GM18858 (cell line): ENCODE results near the gene RNF103.
"Not testable (repeated sequence)": the region's sequence is repeated elsewhere in the genome, so short reads cannot be mapped to it uniquely, and the experiment has no call there.

ENCODE experiments used
- ATAC-seq: cut with Tn5 transposase; IDR thresholded peaks from one replicate; pipeline ENCODE4 v1.9.1; 2021; ENCODE audit not compliant: unreplicated experiment

The RNF103 gene

DNA sequence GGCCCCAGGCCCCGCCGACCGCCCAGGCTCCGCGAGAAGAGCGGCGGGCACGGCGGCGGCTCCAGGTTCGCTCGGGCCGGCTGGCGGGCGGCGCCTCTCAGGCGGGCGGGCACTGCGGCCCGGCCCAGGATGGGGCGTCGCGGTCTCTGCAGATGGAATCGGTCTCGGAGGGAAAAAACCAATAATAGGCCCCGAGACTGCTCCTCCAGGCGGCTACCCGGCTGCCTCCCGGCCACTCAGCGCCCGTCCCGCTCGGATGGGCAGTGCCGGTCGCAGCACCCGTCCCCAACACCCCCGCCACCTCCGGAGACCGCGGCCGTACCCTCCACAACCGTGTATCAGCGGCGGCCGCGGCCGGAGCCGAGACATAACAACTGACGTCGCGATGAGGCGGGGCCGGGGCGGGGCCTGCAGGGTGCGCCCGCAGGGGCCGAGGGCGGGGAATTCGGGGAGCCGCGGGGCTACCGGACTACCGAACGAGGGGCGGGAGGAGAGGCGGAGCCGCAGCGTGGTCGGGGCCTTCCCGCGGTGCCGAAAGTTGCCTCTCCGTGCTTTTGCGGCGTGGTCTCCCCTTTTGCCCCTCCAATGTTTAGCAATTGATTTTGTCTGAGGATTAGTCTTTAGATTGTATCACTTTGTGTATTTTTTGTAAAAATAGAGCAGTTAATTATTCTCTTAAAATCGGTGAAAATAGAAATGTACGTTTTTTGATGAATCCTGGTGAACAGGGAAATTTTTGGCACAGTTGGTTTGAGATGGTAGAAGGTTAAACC lies at the start of gene RNF103:
TSS of gene RNF103 (minus strand) at position 372 of the 773 bp plus-strand sequence. CDS start 979 bp downstream, outside the sequence.
- ATAC-seq, result peak; percentile 54

- ATAC-seq, result no peak
Measured at GRCh38 chr2:86673011-86673410, 49.3 kb upstream of the RNF103 start.

DNA sequence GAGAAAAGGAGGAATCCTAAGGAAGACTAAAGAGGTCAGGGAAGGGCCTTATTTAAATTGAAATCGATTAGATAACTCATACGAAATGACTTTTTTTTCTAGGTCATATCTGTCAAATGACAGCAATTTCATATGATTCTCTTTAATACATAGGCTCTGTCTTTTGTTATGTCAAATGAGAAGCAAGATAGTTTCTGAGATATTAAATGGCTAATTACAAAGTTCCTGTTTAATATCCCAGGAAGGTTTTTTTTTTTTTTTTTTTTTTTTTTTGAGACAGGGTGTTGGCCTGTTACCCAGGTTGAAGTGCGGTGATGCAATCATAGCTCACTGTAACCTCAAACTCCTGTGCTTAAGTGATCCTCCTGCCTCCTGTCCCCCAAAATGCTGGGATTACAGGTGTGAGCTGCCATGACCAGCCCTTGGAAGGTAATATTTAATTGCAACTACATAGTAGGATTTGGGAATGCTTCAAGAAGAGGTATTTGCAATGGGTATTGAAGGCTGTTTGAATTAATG lies 48.4 kb upstream of the RNF103 start:
- no peak for ATAC-seq

DNA sequence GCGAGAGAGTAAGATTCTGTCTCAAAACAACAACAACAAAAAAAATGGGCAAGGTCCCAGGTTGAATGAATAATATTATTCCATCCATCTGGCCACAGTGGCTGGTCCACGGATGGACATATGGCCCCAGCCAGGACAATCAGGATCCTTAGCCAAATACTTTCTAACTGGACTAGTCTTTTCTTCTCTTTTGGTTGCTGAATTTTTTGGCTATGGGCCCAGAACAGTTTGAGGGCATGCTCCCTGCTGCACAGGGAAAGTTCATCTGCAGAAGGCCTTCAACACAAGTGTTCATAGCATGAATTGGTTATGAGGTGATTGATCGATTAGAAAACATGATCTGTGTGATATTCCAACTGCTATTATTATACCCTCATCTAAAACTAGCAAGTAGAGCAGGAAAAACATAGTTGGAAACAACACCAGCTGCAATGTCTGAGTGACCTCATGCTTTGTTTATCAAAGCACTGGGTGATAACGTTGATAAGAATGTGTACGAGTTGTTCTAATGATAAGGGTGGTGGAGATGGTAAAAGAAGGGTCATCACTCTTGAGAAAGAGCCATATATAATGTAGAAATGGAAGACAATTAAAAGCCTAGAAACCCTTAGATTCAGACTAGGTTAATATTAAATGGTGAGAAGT lies 47.8 kb upstream of the RNF103 start:
- no peak for ATAC-seq

GRCh38 chr2:86669323-86669722 lies 45.7 kb upstream of the RNF103 start:
- ATAC-seq, result not testable (repeated sequence)

DNA sequence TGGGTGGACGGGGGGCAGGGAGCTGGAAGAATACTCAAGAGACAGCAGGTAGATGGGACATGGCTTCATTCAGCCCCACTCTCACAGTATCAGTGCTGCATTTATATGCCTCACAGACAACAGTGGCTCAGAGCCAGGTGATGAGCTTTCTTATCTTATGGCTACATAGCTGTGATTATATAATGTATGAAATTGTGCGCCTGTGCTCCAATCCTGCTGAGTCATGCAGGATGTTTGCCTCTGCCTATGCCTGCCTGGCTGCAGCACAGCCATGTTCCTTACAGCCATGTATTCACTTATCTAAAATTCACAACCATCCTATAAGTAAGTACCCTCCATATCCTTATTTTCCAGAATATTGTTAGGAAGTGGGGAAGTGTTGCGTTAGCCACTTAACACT lies 37.7 kb upstream of the RNF103 start:
- ATAC-seq, result no peak

GRCh38 chr2:86650188-86650587 lies 26.5 kb upstream of the RNF103 start:
- no peak for ATAC-seq

- no peak for ATAC-seq
Measured at GRCh38 chr2:86649119-86649947, 25.7 kb upstream of the RNF103 start.

DNA sequence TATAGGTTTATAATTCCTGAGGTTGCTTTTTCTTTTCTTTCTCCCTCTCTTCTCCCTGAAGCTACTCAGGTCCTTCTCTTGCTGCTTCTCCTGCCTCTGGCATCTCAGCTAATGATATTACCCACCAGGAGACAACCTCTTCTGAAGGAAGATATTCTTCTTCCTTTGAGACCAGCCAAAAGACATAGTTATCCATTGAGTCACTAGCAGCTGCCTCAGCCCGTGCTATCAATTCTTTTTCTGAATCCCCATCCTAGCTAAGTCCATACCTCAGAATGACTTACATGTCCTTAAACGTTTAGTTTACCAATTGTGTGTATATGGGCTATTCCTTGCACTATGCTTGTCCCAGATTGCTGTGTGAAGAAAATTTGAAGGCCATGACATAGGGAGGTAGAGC lies 25.0 kb upstream of the RNF103 start:
- ATAC-seq, result no peak

GRCh38 chr2:86646865-86647264 lies 23.2 kb upstream of the RNF103 start:
- no peak for ATAC-seq

DNA sequence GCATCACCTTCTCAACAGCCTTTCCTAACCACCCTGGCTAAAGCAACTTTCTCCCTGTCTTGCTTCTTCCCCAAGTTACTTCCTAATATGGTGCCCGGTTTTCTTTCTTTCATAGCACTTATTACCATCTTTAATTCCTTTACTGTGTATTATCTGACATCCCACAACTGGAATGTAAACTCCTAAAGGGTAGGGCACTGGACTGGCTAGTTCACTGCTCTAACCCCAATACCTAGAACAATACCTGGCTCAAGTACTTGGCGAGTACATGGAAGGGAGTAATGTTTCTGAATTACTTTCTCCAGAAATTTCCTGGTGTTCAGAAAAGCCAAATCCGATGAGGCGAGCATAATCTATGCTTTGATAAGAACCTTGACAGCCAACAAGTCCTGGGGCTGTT lies 22.7 kb upstream of the RNF103 start:
- no peak for ATAC-seq

GRCh38 chr2:86645752-86646151 lies 22.1 kb upstream of the RNF103 start:
- no peak for ATAC-seq

DNA sequence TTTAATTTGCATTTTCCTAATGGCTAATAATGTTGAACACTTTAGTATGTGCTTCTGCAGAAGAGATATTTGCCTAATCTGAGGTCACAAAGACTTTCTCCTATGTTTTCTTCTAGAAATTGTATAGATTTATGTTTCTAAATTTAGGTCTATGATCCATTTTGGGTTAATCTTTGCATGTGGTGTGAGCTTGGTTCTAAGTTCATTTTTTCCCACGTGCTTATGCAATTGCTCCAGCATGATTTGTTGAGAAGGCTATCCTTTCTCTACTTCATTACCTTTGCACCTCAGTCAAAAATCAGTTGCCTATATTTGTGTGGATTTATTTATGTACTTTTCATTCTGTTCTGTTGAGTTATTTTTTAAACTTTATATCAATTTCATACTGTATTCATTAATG lies 15.0 kb upstream of the RNF103 start:
- no peak for ATAC-seq

GRCh38 chr2:86636842-86637241 lies 13.2 kb upstream of the RNF103 start:
- ATAC-seq, result no peak

GRCh38 chr2:86634352-86634751 lies 10.7 kb upstream of the RNF103 start:
- ATAC-seq, result no peak

- no peak for ATAC-seq
Measured at GRCh38 chr2:86633155-86633651, 9.5 kb upstream of the RNF103 start.

DNA sequence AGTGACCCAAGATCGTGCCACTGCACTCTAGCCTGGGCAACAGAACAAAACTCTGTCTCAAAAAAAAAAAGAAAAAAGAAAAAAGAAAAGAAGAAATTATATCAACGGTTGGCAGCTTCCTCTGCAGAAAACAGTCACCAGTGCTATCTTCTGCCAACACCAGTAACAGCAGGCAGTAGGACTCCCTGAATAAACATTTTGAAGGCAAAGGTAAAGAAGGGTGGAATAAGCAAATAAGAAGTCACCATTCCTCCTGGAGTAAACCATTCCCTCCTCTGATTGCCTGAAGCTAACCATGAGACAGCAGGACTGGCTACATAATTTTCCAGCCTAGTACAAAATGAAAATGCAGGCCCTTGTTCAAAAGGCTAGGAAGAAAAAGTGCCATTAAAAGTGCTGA lies 9.0 kb upstream of the RNF103 start:
- ATAC-seq, result no peak

GRCh38 chr2:86631846-86632485 lies 8.3 kb upstream of the RNF103 start:
- no peak for ATAC-seq

DNA sequence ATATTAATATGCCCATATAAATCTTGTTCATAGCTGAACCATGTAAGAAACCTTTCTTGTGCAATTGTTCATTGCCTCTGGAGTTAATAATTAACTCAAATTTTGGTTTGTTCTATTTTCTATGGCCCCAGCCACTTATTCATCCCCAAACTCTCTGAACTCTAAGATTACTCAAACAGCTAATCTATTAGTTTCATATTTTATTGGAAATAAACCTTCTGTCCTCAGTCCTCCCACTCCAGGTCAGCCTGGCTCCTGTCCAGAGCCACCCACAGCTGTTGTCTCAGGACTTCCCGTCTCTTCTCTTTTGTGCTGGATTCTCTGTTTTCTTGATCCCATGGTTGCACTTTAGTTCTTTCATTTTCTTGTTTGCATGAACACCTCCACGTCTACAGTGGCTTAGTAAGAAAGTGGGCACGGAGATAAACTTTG lies 4.4 kb upstream of the RNF103 start:
- ATAC-seq, result peak; percentile 27

DNA sequence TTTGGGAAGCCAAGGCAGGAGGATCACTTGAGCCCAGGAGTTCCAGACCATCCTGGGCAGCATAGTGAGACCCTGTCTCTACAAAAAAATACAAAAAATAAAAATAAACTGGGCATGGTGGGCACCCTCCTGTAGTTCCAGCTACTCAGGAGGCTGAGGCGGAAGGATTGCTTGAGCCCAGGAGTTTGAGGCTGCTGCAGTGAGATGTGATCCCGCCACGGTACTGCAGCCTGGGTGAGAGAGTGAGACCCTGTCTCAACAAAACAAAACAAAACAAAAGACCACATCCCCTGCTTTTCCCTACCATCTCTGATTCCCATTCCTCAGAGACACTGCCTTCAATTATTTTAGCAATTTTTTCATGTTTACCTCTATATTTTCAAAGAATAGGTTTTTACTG lies 3.9 kb upstream of the RNF103 start:
- no peak for ATAC-seq

- ATAC-seq, result no peak
Measured at GRCh38 chr2:86625096-86625495, 1.4 kb upstream of the RNF103 start.
